ENCODE data around the gene DSCAML1.

- TF ChIP-seq, protein P1, sequence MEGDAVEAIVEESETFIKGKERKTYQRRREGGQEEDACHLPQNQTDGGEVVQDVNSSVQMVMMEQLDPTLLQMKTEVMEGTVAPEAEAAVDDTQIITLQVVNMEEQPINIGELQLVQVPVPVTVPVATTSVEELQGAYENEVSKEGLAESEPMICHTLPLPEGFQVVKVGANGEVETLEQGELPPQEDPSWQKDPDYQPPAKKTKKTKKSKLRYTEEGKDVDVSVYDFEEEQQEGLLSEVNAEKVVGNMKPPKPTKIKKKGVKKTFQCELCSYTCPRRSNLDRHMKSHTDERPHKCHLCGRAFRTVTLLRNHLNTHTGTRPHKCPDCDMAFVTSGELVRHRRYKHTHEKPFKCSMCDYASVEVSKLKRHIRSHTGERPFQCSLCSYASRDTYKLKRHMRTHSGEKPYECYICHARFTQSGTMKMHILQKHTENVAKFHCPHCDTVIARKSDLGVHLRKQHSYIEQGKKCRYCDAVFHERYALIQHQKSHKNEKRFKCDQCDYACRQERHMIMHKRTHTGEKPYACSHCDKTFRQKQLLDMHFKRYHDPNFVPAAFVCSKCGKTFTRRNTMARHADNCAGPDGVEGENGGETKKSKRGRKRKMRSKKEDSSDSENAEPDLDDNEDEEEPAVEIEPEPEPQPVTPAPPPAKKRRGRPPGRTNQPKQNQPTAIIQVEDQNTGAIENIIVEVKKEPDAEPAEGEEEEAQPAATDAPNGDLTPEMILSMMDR (IDR thresholded peaks at IDR 0.05; ENCODE audit: low read length): no peak
- no peak for TF ChIP-seq EZH2 (IDR thresholded peaks at IDR 0.05; ENCODE audit: borderline replicate concordance, low read length)
Measured at GRCh38 chr11:117535850-117536411, 261.1 kb downstream of the DSCAML1 start.

Data from OCI-LY1 (cell line).